GM10248 (cell line): ENCODE measurements around the gene ZMIZ1.

Experiments used
- CTCF ChIA-PET: fragments of 300-600 bp; sonication (Branson Sonifier 250); formaldehyde crosslinking; extraction: SDS; loops from one replicate; lab custom pipeline; 2021; ENCODE audit warnings: antibody characterized with exemption; lab: Yijun Ruan, JAX
- POLR2A ChIA-PET: fragments of 350-650 bp; sonication (Branson Sonifier 250); formaldehyde crosslinking; extraction: SDS; loops from one replicate; lab custom pipeline; 2020; ENCODE audit warnings: antibody characterized with exemption; lab: Yijun Ruan, JAX
- DNase-seq: peaks from one replicate; pipeline ENCODE4 v3.0.0; 2012; ENCODE audit errors: extremely low spot score
- TF ChIP-seq, protein P1 (sequence below): IDR thresholded peaks from 2 replicates; pipeline ENCODE4 v1.5.1; 2012; ENCODE audit warnings: mild to moderate bottlenecking, low read depth; ENCODE audit errors: extremely low read depth, missing control alignments, control extremely low read depth

Gene ZMIZ1

GRCh38 chr10:79058899-79059841 is 9.6 kb upstream of the ZMIZ1 start:
- ChIA-PET CTCF (interaction anchor here (0.8 to 2.3 kb wide), 3 partner anchors 15 to 136 kb away, joined by 3 to 10 read pairs (median 3); no protein-coding TSS in a partner anchor), POLR2A (no interaction called here)
- TF ChIP-seq, protein P1, sequence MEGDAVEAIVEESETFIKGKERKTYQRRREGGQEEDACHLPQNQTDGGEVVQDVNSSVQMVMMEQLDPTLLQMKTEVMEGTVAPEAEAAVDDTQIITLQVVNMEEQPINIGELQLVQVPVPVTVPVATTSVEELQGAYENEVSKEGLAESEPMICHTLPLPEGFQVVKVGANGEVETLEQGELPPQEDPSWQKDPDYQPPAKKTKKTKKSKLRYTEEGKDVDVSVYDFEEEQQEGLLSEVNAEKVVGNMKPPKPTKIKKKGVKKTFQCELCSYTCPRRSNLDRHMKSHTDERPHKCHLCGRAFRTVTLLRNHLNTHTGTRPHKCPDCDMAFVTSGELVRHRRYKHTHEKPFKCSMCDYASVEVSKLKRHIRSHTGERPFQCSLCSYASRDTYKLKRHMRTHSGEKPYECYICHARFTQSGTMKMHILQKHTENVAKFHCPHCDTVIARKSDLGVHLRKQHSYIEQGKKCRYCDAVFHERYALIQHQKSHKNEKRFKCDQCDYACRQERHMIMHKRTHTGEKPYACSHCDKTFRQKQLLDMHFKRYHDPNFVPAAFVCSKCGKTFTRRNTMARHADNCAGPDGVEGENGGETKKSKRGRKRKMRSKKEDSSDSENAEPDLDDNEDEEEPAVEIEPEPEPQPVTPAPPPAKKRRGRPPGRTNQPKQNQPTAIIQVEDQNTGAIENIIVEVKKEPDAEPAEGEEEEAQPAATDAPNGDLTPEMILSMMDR = no peak
- DNase-seq = no peak

GRCh38 chr10:79059859-79060379 is 8.8 kb upstream of the ZMIZ1 start:
- TF ChIP-seq, protein P1 = no peak
- ChIA-PET CTCF (interaction anchor here (1.3 to 2.3 kb wide), 2 partner anchors 15 to 135 kb away, joined by 3 to 10 read pairs; no protein-coding TSS in a partner anchor), POLR2A (no interaction called here)
- DNase-seq = no peak

- TF ChIP-seq, protein P1 = no peak
- no peak for DNase-seq
- ChIA-PET CTCF (interaction anchor here (1.3 kb wide), 1 partner anchor 14 kb away, joined by 3 read pairs; no protein-coding TSS in a partner anchor), POLR2A (no interaction called here)
Measured at GRCh38 chr10:79060641-79061255, 8.0 kb upstream of the ZMIZ1 start.

DNA sequence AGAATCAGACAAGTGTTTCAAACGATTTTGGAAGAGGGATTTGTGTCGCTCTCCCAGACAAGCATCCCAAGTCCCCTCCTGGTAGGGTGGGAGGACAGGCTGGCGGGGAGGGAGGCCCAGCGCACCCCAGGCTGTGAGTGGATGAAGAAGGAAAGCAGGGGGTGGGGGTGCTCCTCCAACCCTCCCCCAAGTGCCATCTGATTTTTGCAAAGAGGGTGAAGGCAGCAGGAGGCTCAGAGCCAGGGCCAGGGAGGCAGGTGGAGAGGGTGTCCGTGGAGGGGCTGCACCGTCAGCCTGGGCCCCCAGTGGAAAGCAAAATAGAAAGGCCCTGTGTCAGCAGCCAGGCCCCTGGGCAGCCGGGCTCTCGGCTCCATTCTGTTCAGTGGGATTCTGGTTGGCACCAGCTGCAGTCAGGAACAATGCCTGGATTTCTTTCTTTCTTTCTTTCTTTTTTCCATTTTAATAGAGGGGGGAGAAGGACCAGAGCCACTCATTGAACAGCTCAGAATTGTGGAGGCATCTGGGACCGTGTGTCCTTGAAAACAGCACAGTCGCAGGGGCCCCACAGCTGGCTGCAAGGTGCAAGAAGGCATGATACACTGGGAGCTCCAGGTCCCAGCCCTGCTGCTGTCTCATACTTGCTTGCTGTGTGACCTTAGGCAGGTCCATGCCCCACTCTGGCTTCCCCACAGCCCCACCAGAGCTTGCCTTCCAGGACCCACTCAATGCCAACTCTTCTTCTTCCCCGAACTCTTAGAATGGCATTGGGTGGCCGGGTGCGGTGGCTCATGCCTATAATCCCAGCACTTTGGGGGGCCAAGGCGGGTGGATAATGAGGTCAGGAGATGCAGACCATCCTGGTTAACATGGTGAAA is 7.1 kb upstream of the ZMIZ1 start:
- TF ChIP-seq, protein P1 = no peak
- CTCF ChIA-PET = no interaction called here
- no peak for DNase-seq
- POLR2A ChIA-PET = no interaction called here

DNA sequence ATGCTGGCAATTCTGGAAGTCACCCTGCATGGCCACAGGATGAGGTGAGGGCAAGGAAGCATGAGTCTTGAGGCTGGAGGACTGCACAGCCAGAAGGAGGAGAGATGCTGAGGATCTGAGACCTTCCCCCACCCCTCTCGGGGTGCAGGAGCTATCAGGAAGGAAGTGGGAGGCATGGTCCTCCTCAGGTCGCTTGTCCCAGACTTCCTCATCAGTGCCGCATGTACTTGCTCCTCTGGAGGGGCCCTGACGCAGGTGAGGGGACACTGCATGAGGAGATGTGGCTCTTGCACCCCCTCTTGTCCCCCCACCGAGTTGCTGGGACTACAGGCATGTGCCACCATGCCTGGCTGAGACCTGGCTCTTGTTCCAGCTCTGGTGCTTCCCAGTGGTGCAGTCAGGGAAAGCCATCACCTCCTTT is 5.7 kb upstream of the ZMIZ1 start:
- DNase-seq = no peak
- ChIA-PET CTCF (interaction anchor here (4.9 kb wide), 1 partner anchor 13 kb away, joined by 23 read pairs; no protein-coding TSS in a partner anchor), POLR2A (no interaction called here)
- TF ChIP-seq, protein P1 = no peak
